HG03175 (cell line): Measurements from ENCODE around the gene CADM2.
"Not testable (repeated sequence)": the region's sequence is repeated elsewhere in the genome, so short reads cannot be mapped to it uniquely, and the experiment has no call there.

Experiments used
- ATAC-seq: cut with Tn5 transposase; IDR thresholded peaks from one replicate; pipeline ENCODE4 v1.9.1; 2021; ENCODE audit warnings: mild to moderate bottlenecking, moderate library complexity; ENCODE audit not compliant: unreplicated experiment

Gene CADM2

DNA sequence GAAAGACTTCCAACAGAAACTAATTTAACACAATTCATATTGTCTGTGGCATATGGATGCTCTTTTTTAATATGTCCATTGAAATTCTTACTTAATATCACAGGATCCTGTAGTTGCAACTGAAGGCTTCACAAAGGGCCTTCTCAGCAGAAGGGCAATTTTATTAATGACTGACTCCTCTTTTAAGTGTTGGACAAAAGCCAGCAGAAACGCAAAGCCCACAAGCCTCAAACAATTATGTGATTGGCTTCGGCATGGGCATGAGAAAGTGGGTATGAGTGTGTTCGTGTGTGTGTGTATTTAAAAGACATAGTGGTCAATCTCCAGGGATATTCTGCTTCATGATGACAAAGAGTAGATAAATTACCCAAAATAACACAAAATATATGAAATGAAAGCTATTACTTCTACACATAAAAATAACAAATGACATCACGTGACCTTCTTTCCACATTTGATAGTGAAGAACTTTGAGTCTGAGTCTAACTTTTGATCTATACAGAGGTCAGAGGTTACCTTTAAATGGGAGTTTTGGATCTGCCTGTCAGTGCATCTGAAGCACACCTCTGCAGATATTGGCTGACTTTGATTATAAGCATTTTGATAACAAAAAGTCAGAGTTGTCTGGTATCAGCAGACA lies 496.9 kb downstream of the CADM2 start:
- ATAC-seq = no peak

DNA sequence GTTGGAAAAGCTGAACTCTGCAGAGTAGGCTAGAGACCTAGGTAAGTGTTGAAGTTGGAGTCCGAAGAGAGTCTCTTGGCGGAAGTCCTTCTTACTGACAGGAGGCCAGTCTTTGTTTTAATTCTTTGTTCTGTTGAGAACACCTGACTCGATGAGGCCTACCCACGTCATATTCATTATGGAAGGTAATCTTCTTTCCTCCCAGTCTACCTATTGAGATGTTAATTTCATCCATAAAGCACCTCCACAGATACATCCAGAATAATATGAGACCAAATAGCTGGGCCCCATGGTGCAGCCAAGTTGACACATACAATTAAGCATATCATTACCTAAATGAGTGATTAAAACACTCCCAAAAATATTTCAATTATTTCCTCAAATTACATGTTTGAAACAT lies 515.5 kb downstream of the CADM2 start:
- ATAC-seq = no peak

GRCh38 chr3:85475346-85475745 lies 516.6 kb downstream of the CADM2 start:
- no peak for ATAC-seq

DNA sequence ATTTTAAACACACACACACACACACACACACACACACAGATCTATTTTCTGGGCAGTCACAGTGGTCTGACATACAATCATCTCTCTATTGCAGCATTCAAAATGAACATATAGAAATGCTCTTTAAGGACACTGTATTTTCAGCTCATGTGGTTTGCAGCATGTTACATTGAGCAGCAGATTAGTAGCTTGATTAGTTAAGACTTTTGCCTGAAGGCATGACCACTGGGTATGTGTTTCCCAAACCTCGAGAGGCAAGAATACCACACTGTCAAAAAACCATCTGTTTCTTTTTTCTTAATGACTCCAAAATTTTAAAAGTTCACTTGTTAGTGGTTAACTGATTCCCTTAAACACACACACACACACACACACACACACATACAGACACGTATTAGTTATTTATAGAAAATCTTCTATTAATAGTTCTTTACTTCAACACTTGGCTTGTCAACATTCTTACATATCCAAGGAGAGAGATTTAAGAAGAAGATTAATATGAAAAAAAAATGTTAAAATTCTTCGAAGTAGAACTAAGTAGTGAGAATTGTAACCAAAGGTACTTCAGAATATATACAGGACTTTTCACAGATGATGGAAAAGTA lies 518.2 kb downstream of the CADM2 start:
- ATAC-seq = no peak

DNA sequence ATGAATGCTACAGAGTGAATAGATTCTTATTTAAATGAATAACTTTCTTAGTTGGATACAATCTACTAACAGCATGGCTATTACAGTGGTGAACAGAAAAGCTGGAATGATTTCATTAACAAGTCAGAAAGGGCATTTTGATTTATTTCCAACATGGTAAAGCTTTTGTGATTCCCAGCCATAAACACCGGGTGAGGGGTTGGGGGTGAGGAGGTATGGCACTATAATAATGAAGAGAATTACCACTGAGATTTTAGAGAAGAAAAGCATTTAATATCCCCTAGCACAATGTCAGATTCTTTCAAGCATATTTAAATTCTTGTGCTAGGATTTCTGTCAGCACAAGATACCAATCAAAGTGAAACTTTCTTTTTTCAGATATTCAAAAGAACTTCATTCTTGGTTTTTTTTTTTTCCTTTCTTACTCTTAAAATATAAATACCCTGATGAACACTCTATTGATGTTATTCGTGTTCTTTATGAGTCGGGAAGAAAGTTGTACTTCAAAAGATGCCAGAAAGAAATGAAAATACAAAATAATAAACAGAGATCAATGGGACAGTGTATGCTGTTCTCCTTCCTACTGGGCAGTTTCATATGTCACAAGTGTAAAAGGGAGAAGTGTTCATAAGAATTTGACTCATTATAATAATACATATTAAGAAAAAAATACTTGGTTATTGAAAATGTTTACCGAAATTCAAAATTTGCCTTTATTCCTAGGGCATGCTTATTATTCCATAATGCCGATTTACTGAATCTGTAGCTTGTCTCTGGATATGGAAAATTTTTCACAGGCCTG lies 522.8 kb downstream of the CADM2 start:
- no peak for ATAC-seq

- no peak for ATAC-seq
These were observed 523.4 kb downstream of the CADM2 start for GRCh38 chr3:85482213-85482490.

DNA sequence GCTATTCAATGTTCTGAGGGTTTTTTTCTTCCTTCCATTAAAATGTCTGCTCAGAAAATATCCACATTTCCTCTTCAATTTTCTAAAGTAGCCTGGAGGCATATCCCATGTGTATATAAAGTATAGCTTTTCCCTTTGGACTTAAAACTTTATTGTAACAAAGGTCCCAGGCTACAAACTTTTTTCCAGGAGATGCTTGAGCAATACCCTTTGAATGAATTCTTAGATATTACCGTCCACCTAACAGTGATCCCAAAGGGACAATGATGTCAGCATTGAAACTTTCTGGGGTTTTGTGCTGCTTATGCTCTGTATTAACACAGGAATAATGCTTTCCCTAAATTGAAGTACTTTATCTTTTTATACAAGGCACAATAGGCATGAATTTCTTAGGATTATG lies 525.2 kb downstream of the CADM2 start:
- no peak for ATAC-seq

GRCh38 chr3:85487375-85487774 lies 528.6 kb downstream of the CADM2 start:
- no peak for ATAC-seq

DNA sequence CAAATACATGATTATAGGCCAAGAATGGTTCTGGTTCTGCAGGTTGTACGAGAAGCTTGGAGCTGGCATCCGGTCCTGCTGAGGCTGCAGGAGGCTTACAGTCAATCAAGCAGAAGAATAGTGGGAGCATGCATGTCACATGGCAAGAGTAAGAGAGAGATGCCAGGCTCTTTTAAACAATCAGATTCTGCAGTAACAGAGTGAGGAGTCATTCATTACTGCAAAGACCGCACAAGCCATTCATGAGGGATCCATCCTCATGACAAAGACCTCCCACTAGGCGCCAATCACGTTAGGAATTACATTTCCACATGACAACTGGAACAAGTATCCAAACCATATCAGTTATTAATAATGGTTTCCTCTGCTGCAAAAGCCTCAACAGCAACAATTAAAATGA lies 536.8 kb downstream of the CADM2 start:
- no peak for ATAC-seq

GRCh38 chr3:85498177-85498576 lies 539.4 kb downstream of the CADM2 start:
- no peak for ATAC-seq

DNA sequence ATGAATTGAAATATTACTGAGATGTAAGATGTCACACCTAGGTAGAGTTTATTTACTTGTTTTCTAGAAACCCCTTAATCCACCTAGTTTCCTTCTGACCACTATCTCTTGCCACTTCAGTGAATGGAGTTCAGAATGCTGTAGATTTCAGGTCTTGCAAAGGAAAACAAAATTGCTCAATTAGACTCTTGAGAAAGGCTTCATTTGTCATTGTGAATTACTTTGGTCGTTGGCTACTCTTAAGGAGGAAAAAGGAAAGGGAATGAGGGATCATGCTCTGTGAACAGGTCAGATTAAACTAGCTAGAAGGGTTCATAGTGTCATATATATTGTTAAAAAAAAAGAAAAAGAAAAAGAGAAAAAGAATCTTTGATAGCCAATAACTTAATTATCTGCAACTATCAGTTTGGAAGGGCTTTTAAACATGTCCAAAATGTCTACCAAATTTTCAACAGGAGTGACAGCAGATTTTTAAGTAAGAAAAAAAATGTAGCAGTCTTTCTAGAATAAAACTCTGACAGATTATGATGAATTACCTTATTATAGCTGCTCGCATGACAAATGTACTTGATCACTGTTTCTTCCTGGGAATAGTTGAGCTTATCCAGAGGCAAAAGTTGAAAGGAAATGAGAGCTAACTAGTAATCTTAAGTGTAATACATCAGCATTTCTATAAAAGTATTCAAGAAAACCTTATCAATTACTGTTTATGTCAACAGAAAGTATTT lies 543.5 kb downstream of the CADM2 start:
- no peak for ATAC-seq

DNA sequence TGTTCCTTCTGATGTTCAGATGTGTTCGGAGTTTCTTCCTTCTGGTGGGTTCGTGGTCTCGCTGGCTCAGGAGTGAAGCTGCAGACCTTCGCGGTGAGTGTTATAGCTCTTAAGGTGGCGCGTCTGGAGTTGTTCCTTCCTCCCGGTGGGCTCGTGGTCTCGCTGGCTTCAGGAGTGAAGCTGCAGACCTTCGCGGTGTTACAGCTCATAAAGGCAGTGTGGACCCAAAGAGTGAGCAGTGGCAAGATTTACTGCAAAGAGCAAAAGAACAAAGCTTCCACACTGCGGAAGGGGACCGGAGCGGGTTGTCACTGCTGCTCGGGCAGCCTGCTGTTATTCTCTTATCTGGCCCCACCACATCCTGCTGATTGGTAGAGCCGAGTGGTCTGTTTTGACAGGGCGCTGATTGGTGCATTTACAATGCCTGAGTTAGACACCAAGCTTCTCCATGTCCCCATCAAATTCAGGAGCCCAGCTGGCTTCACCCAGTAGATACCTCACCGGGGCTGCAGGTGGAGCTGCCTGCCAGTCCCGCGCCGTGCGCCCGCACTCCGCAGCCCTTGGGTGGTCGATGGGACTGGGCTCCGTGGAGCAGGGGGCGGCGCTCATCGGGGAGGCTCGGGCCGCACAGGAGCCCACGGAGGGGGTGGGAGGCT lies 545.5 kb downstream of the CADM2 start:
- not testable (repeated sequence) for ATAC-seq

DNA sequence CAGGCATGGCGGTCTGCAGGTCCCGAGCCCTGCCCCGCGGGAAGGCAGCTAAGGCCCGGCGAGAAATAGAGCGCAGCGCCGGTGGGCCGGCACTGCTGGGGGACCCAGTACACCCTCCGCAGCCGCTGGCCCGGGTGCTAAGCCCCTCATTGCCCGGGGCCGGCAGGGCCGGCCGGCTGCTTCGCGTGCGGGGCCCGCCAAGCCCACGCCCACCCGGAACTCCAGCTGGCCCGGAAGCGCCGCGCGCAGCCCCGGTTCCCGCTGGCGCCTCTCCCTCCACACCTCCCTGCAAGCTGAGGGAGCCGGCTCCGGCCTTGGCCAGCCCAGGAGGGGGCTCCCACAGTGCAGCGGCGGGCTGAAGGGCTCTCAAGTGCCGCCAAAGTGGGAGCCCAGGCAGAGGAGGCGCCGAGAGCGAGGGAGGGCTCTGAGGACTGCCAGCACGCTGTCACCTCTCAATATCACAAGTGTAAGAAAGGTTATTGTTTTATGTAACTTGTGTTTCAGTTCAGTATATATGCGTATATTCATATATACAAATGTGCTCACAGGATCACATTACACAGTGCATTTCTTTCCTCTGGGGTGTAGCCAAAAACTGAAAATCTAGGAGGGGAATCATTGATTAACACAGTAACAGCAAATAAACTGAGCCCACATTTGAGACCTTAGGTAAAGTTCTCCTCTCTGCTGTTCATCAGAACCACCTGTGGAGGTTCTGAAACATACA lies 546.2 kb downstream of the CADM2 start:
- ATAC-seq = not testable (repeated sequence)

DNA sequence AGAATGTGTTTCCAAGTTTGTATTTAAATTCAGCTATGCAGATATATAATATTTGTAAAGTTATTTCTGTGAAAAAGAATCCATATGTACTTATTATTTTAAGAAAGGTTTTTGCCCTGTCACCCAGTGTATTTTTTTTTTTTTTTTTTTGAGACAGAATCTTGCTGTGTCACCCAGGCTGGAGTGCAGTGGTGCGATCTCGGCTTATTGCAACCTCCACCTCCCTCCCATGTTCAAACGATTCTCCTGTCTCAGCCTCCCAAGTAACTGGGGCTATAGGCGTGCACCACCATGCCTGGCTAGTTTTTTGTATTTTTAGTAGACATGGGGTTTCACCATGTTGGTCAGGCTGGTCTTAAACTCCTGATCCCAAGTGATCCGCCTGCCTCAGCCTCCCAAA lies 548.3 kb downstream of the CADM2 start:
- not testable (repeated sequence) for ATAC-seq

GRCh38 chr3:85508659-85509058 lies 549.9 kb downstream of the CADM2 start:
- no peak for ATAC-seq

DNA sequence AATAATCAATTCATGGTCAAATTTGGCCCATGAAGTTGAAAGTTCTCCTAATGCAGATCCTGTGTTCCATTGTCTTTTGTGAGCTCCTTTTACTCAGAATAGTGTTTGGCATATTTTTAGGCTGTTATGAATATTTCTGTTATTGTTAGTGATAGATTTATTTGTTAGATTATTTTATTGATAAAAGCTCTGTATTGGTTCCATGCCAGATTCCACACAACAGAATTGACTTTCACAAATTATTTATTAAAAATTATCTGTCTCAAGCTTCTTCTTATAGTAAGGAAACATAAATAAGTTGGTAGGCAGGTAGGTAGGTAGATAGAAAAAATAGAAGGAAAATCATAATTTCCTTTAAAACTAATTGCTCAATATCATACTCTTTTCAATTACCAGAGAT lies 557.4 kb downstream of the CADM2 start:
- ATAC-seq = no peak

GRCh38 chr3:85524104-85524503 lies 565.3 kb downstream of the CADM2 start:
- ATAC-seq = no peak

DNA sequence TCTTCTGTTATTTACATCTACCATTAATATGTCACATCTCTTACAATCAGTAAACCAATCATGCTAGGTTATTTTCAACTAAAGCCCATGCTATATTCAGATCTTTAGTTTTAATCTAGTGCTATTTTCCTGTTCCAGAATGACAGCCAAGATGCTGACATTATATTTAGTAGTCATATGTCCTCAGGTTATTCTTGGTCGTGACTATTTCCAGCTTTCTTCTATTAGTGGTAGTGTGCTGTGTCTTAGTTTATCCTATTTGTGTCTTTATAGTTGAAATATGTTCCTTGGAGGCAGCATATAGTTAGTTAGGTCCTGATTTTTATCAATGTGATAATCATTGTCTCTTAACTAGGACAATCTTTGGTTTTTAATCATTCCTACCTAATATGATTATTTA lies 566.5 kb downstream of the CADM2 start:
- ATAC-seq = no peak

GRCh38 chr3:85533586-85533985 lies 574.8 kb downstream of the CADM2 start:
- ATAC-seq = no peak

GRCh38 chr3:85535517-85535916 lies 576.7 kb downstream of the CADM2 start:
- no peak for ATAC-seq

DNA sequence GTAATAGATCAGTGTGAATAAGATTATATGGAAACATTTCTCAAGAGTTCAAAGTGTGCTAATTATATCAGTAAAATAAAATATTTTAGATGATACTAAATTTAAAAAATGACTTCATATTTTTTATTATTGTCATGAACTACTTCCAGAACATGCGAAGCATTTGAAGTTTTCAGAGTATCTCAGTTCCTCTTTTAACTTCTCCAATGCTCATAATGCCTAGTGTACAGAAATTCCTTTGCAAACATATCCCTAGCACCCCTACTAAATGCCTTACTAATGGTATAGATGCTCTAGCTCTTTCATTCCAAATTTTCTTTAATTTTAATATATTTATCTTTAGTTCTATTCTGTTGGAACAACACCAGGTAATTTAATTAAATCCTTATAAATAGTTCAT lies 580.4 kb downstream of the CADM2 start:
- ATAC-seq = no peak
